HG02885 (cell line): ENCODE results near the gene FAM216A.

Source experiments
- ATAC-seq: cut with Tn5 transposase; IDR thresholded peaks from one replicate; pipeline ENCODE4 v1.9.1; 2021; ENCODE audit warnings: mild to moderate bottlenecking; ENCODE audit not compliant: unreplicated experiment, poor library complexity

Gene FAM216A

DNA sequence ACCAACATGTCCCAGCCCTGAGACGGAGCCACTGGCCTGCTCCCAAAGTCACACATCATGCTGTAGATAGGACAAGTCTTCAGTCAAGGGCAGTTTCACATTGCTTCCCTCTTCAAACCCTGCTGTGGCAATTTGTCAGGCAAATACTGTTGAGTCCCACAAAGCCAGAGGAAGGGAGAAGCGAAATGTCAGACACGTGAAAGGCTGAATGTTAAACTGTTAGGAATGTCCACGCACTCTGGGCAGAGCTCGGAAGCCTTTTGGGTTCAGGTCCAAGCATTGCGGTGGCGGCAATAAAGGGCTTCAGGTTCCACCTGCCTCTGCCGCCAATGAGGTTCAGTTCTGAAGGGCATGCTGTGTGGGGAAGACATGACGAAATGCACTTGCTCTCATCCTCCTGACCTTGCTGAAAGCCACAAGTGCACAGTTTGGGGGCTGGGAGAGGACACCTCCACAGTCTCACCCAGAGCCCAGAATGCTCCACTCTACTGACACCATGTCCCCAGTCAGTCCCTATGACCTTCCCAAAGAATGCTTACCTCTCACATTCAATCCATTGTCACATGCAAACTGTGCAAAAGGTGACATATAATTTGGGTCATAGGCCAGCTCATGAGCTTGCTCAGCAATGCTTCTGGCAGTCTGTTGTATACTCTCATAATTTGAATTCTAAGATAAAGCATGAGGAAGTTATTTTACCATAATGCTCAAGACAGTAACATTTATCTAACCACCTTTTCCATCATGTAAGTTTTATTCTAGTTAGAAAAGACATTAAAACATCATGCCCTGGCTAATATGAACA lies 69.2 kb downstream of the FAM216A start:
- no peak for ATAC-seq

DNA sequence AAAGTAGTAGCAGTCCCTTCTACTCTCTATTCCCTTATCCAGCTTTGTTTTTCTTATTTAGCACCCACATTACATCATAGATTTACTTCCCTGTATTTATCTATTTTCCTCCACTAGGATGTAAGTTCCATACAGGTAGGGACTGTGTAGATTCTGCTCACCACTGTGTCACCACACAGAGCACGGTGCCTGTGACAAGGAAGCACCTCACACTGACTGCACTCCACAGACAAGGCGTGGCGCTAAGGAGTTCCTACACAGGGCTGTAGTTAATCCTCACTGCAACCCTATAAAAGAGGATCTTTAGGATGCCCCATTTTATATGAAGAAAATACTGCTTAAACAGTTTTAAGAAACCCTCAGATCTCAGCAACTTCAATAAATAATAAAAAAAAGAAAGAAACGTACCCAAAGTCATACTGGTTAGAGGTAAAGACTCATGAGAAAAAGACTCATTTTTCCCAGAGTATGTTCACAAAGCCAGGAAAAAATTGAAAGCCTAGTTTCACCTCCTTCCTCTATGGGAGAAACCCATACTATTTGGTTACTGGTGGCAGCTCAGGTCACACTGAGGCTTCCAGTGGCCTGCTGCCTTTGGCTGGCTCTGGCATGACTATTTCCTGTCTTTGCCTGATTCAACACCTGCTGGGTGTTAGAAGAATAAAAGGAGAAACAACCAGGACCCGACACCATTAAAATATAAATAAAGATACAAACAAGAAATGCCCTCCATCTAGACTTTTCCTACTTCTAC lies 70.4 kb downstream of the FAM216A start:
- ATAC-seq: no peak
